IPS-18c (cell line): ENCODE results near the gene CD8A.
"Not testable (repeated sequence)": the region's sequence is repeated elsewhere in the genome, so short reads cannot be mapped to it uniquely, and the experiment has no call there.

Source experiments
- H3K4me3 ChIP-seq: 2 replicates; pipeline ENCODE4 v1.7.0; 2013; ENCODE audit warnings: low read depth, mild to moderate bottlenecking, low read length, moderate library complexity; ENCODE audit not compliant: insufficient read depth
- H3K9me3 ChIP-seq: one replicate; pipeline ENCODE4 v1.6.1; 2013; ENCODE audit warnings: mild to moderate bottlenecking, low read length, moderate library complexity; ENCODE audit not compliant: control insufficient read depth, insufficient read depth

The CD8A gene

GRCh38 chr2:86790676-86791572, at the start of gene CD8A:
Gene CD8A, minus strand, starts transcription at chr2:86790913. Its CDS starts 88 bp downstream, at chr2:86790825.
- Histone ChIP-seq H3K9me3 (peaks cover 6% of the 10 kb centered on the region), H3K4me3 (peak within 1 kb of the TSS; percentile 36)

GRCh38 chr2:86839871-86840548, 49.3 kb upstream of the CD8A start:
- not testable (repeated sequence) for H3K4me3 ChIP-seq, H3K9me3 ChIP-seq

GRCh38 chr2:86839455-86839854, 48.7 kb upstream of the CD8A start:
- not testable (repeated sequence) for H3K4me3 ChIP-seq, H3K9me3 ChIP-seq

- H3K9me3 ChIP-seq, H3K4me3 ChIP-seq: not testable (repeated sequence)
Measured at GRCh38 chr2:86837714-86838113, 47.0 kb upstream of the CD8A start.

- H3K4me3 ChIP-seq = not testable (repeated sequence)
Measured at GRCh38 chr2:86836915-86837695, 46.4 kb upstream of the CD8A start.

GRCh38 chr2:86835548-86835889, 44.8 kb upstream of the CD8A start:
- not testable (repeated sequence) for H3K4me3 ChIP-seq, H3K9me3 ChIP-seq

More at GRCh38 chr2:86836915-86837695, 46.4 kb upstream of the CD8A start:
- not testable (repeated sequence) for H3K9me3 ChIP-seq

GRCh38 chr2:86833315-86833714, 42.6 kb upstream of the CD8A start:
- H3K4me3 ChIP-seq = no peak overlapping the region
- no peaks in the 10 kb centered on the region for H3K9me3 ChIP-seq

GRCh38 chr2:86832334-86833096, 41.8 kb upstream of the CD8A start:
- Histone ChIP-seq H3K9me3 (no peaks in the 10 kb centered on the region), H3K4me3 (no peak overlapping the region)

GRCh38 chr2:86831537-86831936, 40.8 kb upstream of the CD8A start:
- Histone ChIP-seq H3K4me3 (no peak overlapping the region), H3K9me3 (no peaks in the 10 kb centered on the region)

- H3K4me3 ChIP-seq = no peak overlapping the region
- H3K9me3 ChIP-seq = no peaks in the 10 kb centered on the region
Measured at GRCh38 chr2:86826951-86827350, 36.2 kb upstream of the CD8A start.

GRCh38 chr2:86825693-86826381, 35.1 kb upstream of the CD8A start:
- H3K4me3 ChIP-seq = no peak overlapping the region
- no peaks in the 10 kb centered on the region for H3K9me3 ChIP-seq

GRCh38 chr2:86825036-86825692, 34.5 kb upstream of the CD8A start:
- no peaks in the 10 kb centered on the region for H3K9me3 ChIP-seq
- no peak overlapping the region for H3K4me3 ChIP-seq

GRCh38 chr2:86822668-86823345, 32.1 kb upstream of the CD8A start:
- H3K4me3 ChIP-seq = no peak overlapping the region
- no peaks in the 10 kb centered on the region for H3K9me3 ChIP-seq

- no peak overlapping the region for H3K4me3 ChIP-seq
Measured at GRCh38 chr2:86821842-86822241, 31.1 kb upstream of the CD8A start.

GRCh38 chr2:86821306-86821705, 30.6 kb upstream of the CD8A start:
- no peaks in the 10 kb centered on the region for H3K9me3 ChIP-seq
- H3K4me3 ChIP-seq = no peak overlapping the region

More at GRCh38 chr2:86821842-86822241, 31.1 kb upstream of the CD8A start:
- no peaks in the 10 kb centered on the region for H3K9me3 ChIP-seq

GRCh38 chr2:86818957-86819356, 28.2 kb upstream of the CD8A start:
- H3K9me3 ChIP-seq = no peaks in the 10 kb centered on the region
- no peak overlapping the region for H3K4me3 ChIP-seq
